H1 (cell line): Measurements from ENCODE around the gene NF1. TPM values are rescaled to one million over a fixed set of nuclear protein-coding genes. Genes with fewer than 3 reads are reported as not detected.

Source experiments
- CEBPB ChIP-seq: IDR thresholded peaks from 2 replicates; pipeline ENCODE4 v1.6.1; 2012; ENCODE audit warnings: low read depth, low read length
- CHD7 ChIP-seq: fragments of 300-600 bp; sonication (generic); IDR thresholded peaks from 2 replicates; pipeline ENCODE4 v1.7.1; 2012; ENCODE audit warnings: low read length, moderate library complexity, mild to moderate bottlenecking, inconsistent platforms; ENCODE audit not compliant: insufficient replicate concordance
- RFX5 ChIP-seq: IDR thresholded peaks from 2 replicates; pipeline ENCODE4 v1.6.1; 2011; ENCODE audit warnings: low read depth, low read length, improper control_type of control experiment, borderline replicate concordance
- RNF2 ChIP-seq: fragments of 200-900, 300-1000 bp; sonication (generic); IDR thresholded peaks from 2 replicates; pipeline ENCODE4 v1.7.1; 2016; ENCODE audit warnings: borderline replicate concordance, low read depth, mild to moderate bottlenecking, antibody characterized with exemption, low read length; ENCODE audit not compliant: poor library complexity, severe bottlenecking; ENCODE audit errors: missing control alignments
- SIX5 ChIP-seq: IDR thresholded peaks from 2 replicates; pipeline ENCODE4 v1.6.1; 2011; ENCODE audit warnings: mild to moderate bottlenecking, low read depth, low read length
- polyA plus RNA-seq, 7 experiments: library from polyadenylated mRNA; depleted of rRNA in 3 of 7; stranded (reverse) in 5 of 7; unstranded in 2 of 7; fragments of >200 nt in 5 of 7; fragments of 200-250 nt in 2 of 7; gene quantifications; 1 replicate in 5 of 7; 2 replicates in 1 of 7; 4 replicates in 1 of 7; pipeline versions ENCODE4 v1.2.1 to v1.2.3, GENCODE V29; 2011 to 2013; ENCODE audit warnings: missing spikeins in 2 of 7, mixed read lengths in 2 of 7
- total RNA-seq: library from RNA; stranded (reverse); fragmentation: NEBNext Ultra II Directional; extraction: Animal tissue kit (Norgen Biotek cat#: 25700); gene quantifications from 2 replicates; pipeline ENCODE4 v1.2.1, GENCODE V29; 2021
- TF ChIP-seq, protein P1 (sequence below): IDR thresholded peaks from 2 replicates; pipeline ENCODE4 v1.6.1; 2012; ENCODE audit warnings: inconsistent platforms

NF1 gene
- total and polyA plus RNA-seq, 2 of the 8 experiments (the other 6 are each of a cell fraction or from before 2014, with no cell fraction given): 19.3 to 29.6 TPM

- no peak for TF ChIP-seq CHD7
- TF ChIP-seq RNF2: no peak
- TF ChIP-seq, protein P1, sequence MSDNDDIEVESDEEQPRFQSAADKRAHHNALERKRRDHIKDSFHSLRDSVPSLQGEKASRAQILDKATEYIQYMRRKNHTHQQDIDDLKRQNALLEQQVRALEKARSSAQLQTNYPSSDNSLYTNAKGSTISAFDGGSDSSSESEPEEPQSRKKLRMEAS: no peak
- no peak for TF ChIP-seq RFX5
- no peak for TF ChIP-seq CEBPB
- TF ChIP-seq SIX5: no peak
Measured at GRCh38 chr17:31174215-31174614, 79.4 kb downstream of the NF1 start (continued).
